Activated T-helper 1 cell treated with anti-CD3 and anti-CD28 coated beads, Interleukin-12 subunit alpha, Interleukin-12 subunit beta, Interleukin-2, Interleukin-4 antibody, amounts not matched to agents 30 ng/mL and 10 ng/mL and 1 ng/mL, durations not matched to agents 14 hours and 24 hours and 36 hours (primary cell): ENCODE data around the gene ATF3. TPM values are rescaled to one million over a fixed set of nuclear protein-coding genes. Genes with fewer than 3 reads are reported as not detected.
A peak's percentile ranks its signal among the peaks of the same experiment; 100 is the strongest.

ENCODE experiments used
- DNase-seq: peaks from one replicate; pipeline ENCODE4 v3.0.0; 2021; ENCODE audit warnings: low spot score
- H3K27ac Mint-ChIP-seq: one replicate; pipeline ENCODE4 v1.8.0; 2021; ENCODE audit warnings: mild to moderate bottlenecking, mixed read lengths
- H3K27me3 Mint-ChIP-seq: one replicate; pipeline ENCODE4 v1.8.0; 2022; ENCODE audit warnings: mild to moderate bottlenecking, moderate library complexity, mixed read lengths; ENCODE audit not compliant: insufficient read depth
- H3K36me3 Mint-ChIP-seq: one replicate; pipeline ENCODE4 v1.8.0; 2021; ENCODE audit warnings: low read depth, mixed read lengths
- H3K4me1 Mint-ChIP-seq: one replicate; pipeline ENCODE4 v1.8.0; 2021; ENCODE audit warnings: low read depth, mixed read lengths
- H3K4me3 Mint-ChIP-seq: one replicate; pipeline ENCODE4 v1.8.0; 2021; ENCODE audit warnings: mild to moderate bottlenecking, moderate library complexity, mixed read lengths
- H3K9me3 Mint-ChIP-seq: one replicate; pipeline ENCODE4 v1.8.0; 2021; ENCODE audit warnings: mixed read lengths
- intact Hi-C: fragments of 100-400 bp; cut with micrococcal nuclease; formaldehyde crosslinking; loops from one replicate; pipeline ENCODE4 v1.15.1; 2024
- total RNA-seq: library from RNA; stranded (reverse); gene quantifications from 2 replicates; pipeline ENCODE4 v1.2.3, GENCODE V29; 2022

Gene ATF3
- 23.0 and 23.3 TPM in 2 replicates for total RNA-seq

GRCh38 chr1:212608392-212608958 is at the start of gene ATF3:
Gene ATF3, plus strand, starts transcription at chr1:212608761. Its CDS starts 6,261 bp downstream, at chr1:212615022.
- H3K4me1 Mint-ChIP-seq = peaks cover 64% of the 10 kb centered on the region
- intact Hi-C loops = loop anchor here (1.0 to 10.0 kb wide), 10 partner anchors 12 to 324 kb away; partner anchors contain the start of genes NENF, NSL1, PPP2R5A and TATDN3
- peak within 1 kb of the TSS; percentile 97 for H3K27ac Mint-ChIP-seq
- peaks cover 17% of the 10 kb centered on the region for H3K36me3 Mint-ChIP-seq
- H3K9me3 Mint-ChIP-seq = no peaks in the 10 kb centered on the region
- peak within 1 kb of the TSS; percentile 95 for H3K4me3 Mint-ChIP-seq
- peak; percentile 90 for DNase-seq
- peaks cover 36% of the 10 kb centered on the region for H3K27me3 Mint-ChIP-seq

- intact Hi-C loops = loop anchor here (1.0 to 10.0 kb wide), 9 partner anchors 7 to 525 kb away; partner anchors contain the start of genes ANGEL2, ATF3, BATF3 and DTL
- H3K4me1 Mint-ChIP-seq = peaks cover 11% of the 10 kb centered on the region
- H3K27me3 Mint-ChIP-seq = peaks cover 37% of the 10 kb centered on the region
- peak overlapping the region; percentile 40 for H3K27ac Mint-ChIP-seq
- peak overlapping the region; percentile 13 for H3K4me3 Mint-ChIP-seq
- peaks cover 4% of the 10 kb centered on the region for H3K36me3 Mint-ChIP-seq
- peaks cover 13% of the 10 kb centered on the region for H3K9me3 Mint-ChIP-seq
- no peak for DNase-seq
These were observed 48.6 kb upstream of the ATF3 start for GRCh38 chr1:212559929-212560328.

GRCh38 chr1:212560933-212561460 is 47.6 kb upstream of the ATF3 start:
- intact Hi-C loops = loop anchor here (5.0 kb wide), 1 partner anchor 149 kb away; the partner anchor contains the start of gene PACC1
- H3K27me3 Mint-ChIP-seq = peaks cover 30% of the 10 kb centered on the region
- H3K36me3 Mint-ChIP-seq = peaks cover 5% of the 10 kb centered on the region
- H3K4me3 Mint-ChIP-seq = no peak overlapping the region
- H3K9me3 Mint-ChIP-seq = peaks cover 13% of the 10 kb centered on the region
- DNase-seq = no peak
- H3K4me1 Mint-ChIP-seq = peaks cover 22% of the 10 kb centered on the region
- H3K27ac Mint-ChIP-seq = no peak overlapping the region

GRCh38 chr1:212561501-212561931 is 47.0 kb upstream of the ATF3 start:
- no peak for DNase-seq
- peaks cover 8% of the 10 kb centered on the region for H3K9me3 Mint-ChIP-seq
- intact Hi-C loops = loop anchor here (5.0 kb wide), 1 partner anchor 149 kb away; the partner anchor contains the start of gene PACC1
- H3K36me3 Mint-ChIP-seq = peaks cover 5% of the 10 kb centered on the region
- H3K4me3 Mint-ChIP-seq = no peak overlapping the region
- peaks cover 27% of the 10 kb centered on the region for H3K4me1 Mint-ChIP-seq
- H3K27me3 Mint-ChIP-seq = peaks cover 26% of the 10 kb centered on the region
- no peak overlapping the region for H3K27ac Mint-ChIP-seq

GRCh38 chr1:212562771-212563170 is 45.8 kb upstream of the ATF3 start:
- H3K36me3 Mint-ChIP-seq = peaks cover 4% of the 10 kb centered on the region
- DNase-seq = no peak
- peaks cover 3% of the 10 kb centered on the region for H3K9me3 Mint-ChIP-seq
- H3K27me3 Mint-ChIP-seq = peaks cover 16% of the 10 kb centered on the region
- H3K4me1 Mint-ChIP-seq = peaks cover 40% of the 10 kb centered on the region
- intact Hi-C loops = loop anchor here (5.0 kb wide), 1 partner anchor 150 kb away; the partner anchor contains the start of gene PACC1
- no peak overlapping the region for H3K27ac Mint-ChIP-seq
- no peak overlapping the region for H3K4me3 Mint-ChIP-seq

GRCh38 chr1:212565079-212565478 is 43.5 kb upstream of the ATF3 start:
- peak overlapping the region; percentile 58 for H3K27ac Mint-ChIP-seq
- intact Hi-C loops = loop anchor here (5.0 kb wide), 4 partner anchors 227 to 733 kb away; partner anchors contain the start of genes FLVCR1, LPGAT1, NSL1 and TATDN3
- peak overlapping the region; percentile 31 for H3K4me3 Mint-ChIP-seq
- H3K4me1 Mint-ChIP-seq = peaks cover 32% of the 10 kb centered on the region
- peaks cover 2% of the 10 kb centered on the region for H3K36me3 Mint-ChIP-seq
- H3K9me3 Mint-ChIP-seq = peaks cover 3% of the 10 kb centered on the region
- DNase-seq = no peak
- peaks cover 15% of the 10 kb centered on the region for H3K27me3 Mint-ChIP-seq

- peaks cover 3% of the 10 kb centered on the region for H3K9me3 Mint-ChIP-seq
- H3K27me3 Mint-ChIP-seq = peaks cover 18% of the 10 kb centered on the region
- peak overlapping the region; percentile 85 for H3K4me3 Mint-ChIP-seq
- intact Hi-C loops = loop anchor here (2.0 to 5.0 kb wide), 8 partner anchors 65 to 733 kb away; partner anchors contain the start of genes FLVCR1, LPGAT1, NSL1 and TATDN3
- H3K27ac Mint-ChIP-seq = peak overlapping the region; percentile 94
- H3K4me1 Mint-ChIP-seq = peaks cover 32% of the 10 kb centered on the region
- peaks cover 2% of the 10 kb centered on the region for H3K36me3 Mint-ChIP-seq
- DNase-seq = no peak
These were observed 42.8 kb upstream of the ATF3 start for GRCh38 chr1:212565571-212566305.

GRCh38 chr1:212566522-212567479 is 41.8 kb upstream of the ATF3 start:
- peak; percentile 57 for DNase-seq
- Mint-ChIP-seq H3K9me3 (peaks cover 3% of the 10 kb centered on the region), H3K27me3 (peaks cover 20% of the 10 kb centered on the region), H3K4me3 (peak overlapping the region; percentile 85), H3K27ac (peak overlapping the region; percentile 94), H3K4me1 (peaks cover 32% of the 10 kb centered on the region), H3K36me3 (peaks cover 2% of the 10 kb centered on the region)
- intact Hi-C loops = loop anchor here (1.0 to 5.0 kb wide), 12 partner anchors 8 to 734 kb away; partner anchors contain the start of genes ATF3, FLVCR1, LPGAT1 and NSL1

GRCh38 chr1:212567638-212568037 is 40.9 kb upstream of the ATF3 start:
- H3K36me3 Mint-ChIP-seq = peaks cover 2% of the 10 kb centered on the region
- DNase-seq = no peak
- H3K4me3 Mint-ChIP-seq = no peak overlapping the region
- no peak overlapping the region for H3K27ac Mint-ChIP-seq
- H3K4me1 Mint-ChIP-seq = peaks cover 32% of the 10 kb centered on the region
- H3K27me3 Mint-ChIP-seq = peaks cover 17% of the 10 kb centered on the region
- no peaks in the 10 kb centered on the region for H3K9me3 Mint-ChIP-seq
- intact Hi-C loops = loop anchor here (1.0 to 5.0 kb wide), 12 partner anchors 8 to 735 kb away; partner anchors contain the start of genes ATF3, FLVCR1, LPGAT1 and NSL1

GRCh38 chr1:212568978-212569537 is 39.5 kb upstream of the ATF3 start:
- Mint-ChIP-seq H3K36me3 (peaks cover 2% of the 10 kb centered on the region), H3K27me3 (peaks cover 17% of the 10 kb centered on the region), H3K4me1 (peaks cover 32% of the 10 kb centered on the region), H3K9me3 (no peaks in the 10 kb centered on the region), H3K4me3 (no peak overlapping the region), H3K27ac (no peak overlapping the region)
- DNase-seq = no peak
- intact Hi-C loops = loop anchor here (5.0 kb wide), 4 partner anchors 223 to 737 kb away; partner anchors contain the start of genes FLVCR1, LPGAT1, NSL1 and TATDN3

GRCh38 chr1:212574732-212575131 is 33.8 kb upstream of the ATF3 start:
- H3K9me3 Mint-ChIP-seq = no peaks in the 10 kb centered on the region
- no peak overlapping the region for H3K4me3 Mint-ChIP-seq
- intact Hi-C loops = no loop called here
- DNase-seq = no peak
- no peaks in the 10 kb centered on the region for H3K36me3 Mint-ChIP-seq
- no peak overlapping the region for H3K27ac Mint-ChIP-seq
- H3K27me3 Mint-ChIP-seq = peaks cover 33% of the 10 kb centered on the region
- H3K4me1 Mint-ChIP-seq = no peaks in the 10 kb centered on the region
